ENCODE measurements around the gene RIN2.

- no peak for TF ChIP-seq POLR2AphosphoS5 (IDR thresholded peaks at IDR 0.05)
- TF ChIP-seq CTCF (IDR thresholded peaks at IDR 0.05) = no peak
These were observed 28.3 kb downstream of the RIN2 start for GRCh38 chr20:19786311-19786710.

All from suprapubic skin (tissue), 3 donors.